CD4-positive, alpha-beta T cell treated with Interleukin-10 for 1 hour (primary cell): ENCODE measurements around the gene AP4B1.
"Not testable (repeated sequence)": the region's sequence is repeated elsewhere in the genome, so short reads cannot be mapped to it uniquely, and the experiment has no call there.

Source experiments
- DNase-seq: peaks from one replicate; pipeline ENCODE4 v3.0.0-alpha.2; 2020

The AP4B1 gene

DNA sequence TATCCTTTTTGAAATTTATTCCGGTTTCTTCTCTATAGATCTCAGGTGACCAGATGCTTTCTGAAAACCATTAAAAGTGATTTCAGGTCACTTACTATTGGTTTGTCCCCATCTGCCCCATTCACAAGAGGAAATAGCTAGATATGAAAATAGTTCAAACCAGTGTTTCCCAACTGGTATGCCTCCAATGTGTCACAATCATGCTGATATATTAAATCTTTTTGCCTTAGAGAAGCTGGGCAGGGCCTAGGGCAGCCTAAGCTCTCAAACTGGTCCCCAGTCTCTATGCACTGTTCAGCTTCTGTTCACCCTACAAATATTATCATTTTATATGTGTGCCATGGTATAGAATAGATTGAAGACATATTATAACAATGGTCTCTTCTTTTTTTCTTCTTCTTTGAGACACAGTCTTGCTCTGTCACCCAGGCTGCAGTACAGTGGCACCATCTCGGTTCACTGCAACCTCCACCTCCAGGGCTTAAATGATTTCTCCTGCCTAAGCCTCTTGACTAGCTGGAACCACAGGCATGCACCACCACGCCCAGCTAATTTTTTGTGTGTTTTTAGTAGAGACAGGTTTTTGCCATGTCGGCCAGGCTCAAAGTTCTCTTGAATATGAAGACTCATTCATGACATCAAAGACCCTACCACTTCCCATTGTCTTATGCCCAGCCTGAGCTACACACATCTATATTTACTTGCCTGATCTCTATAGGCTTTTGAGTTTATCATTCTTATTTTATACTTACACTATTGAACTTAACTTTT lies 48.8 kb downstream of the AP4B1 start:
- DNase-seq, result no peak

DNA sequence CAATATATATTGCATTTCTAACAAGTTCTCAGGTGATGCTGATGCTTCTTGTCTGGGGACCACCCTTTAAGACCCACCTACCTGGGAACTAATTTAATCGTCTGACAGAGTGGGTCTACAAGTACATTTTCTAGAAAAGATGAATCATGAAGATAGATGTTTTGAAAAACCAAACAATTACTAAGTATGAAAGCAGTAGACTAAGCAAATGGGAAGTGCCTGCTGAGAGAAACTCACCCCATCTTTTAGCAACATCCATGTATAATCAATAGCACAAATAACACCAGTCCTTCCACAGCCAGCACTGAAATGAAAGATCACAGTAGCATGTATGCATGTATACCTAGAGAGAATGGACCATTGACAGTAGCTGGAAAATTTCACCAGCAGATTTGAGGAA lies 50.4 kb downstream of the AP4B1 start:
- DNase-seq, result no peak

GRCh38 chr1:113852694-113853093 lies 51.9 kb downstream of the AP4B1 start:
- DNase-seq, result not testable (repeated sequence)

DNA sequence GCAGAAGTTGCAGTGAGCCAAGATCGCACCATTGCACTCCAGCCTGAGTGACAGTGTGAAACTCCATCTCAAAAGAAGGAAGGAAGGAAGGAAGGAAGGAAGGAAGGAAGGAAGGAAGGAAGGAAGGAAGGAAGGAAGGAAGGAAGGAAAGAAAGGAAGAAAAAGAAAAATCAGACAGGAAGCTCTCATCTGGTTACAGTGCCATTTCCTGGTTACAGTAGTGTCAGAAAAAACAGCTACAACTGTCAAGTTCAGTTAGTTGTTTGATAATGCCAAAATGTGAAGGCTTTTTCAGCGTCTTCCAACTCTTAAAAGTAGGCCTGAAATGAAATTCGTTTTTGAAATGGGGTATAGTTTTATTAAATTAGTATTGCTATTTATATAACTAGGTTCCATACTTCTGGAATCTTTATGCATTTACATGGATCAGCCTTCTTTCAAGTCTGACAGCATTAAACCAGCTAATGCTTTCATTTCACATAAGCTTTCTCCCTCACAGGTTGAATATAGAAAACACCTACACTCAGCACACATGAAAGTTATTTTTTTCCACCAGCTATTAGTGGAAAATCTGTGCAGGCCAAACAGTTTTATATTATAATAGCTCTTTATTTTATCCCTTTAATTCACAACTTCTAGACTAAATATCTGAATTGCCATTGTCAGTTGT lies 54.3 kb downstream of the AP4B1 start:
- no peak for DNase-seq

DNA sequence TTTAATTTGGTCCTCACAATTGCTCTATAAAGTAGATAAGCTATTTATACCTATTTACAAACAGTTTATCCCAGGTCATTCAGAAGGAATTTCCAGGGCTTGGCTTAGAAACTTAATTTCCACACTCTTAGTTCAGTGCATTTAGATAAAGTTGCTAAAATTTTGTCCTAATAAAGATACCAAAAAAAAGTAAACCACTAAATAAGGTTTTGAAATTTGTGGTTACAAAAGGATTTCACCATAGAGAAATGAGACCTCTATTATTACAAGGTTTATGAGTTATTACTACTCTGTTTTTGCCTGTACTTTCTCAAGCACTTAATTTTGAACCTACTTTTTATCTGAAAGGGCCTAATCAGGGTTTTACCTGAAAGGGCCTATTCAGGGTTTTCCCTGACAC lies 55.5 kb downstream of the AP4B1 start:
- DNase-seq, result no peak

GRCh38 chr1:113846391-113847035 lies 58.1 kb downstream of the AP4B1 start:
- no peak for DNase-seq
